GM19238 (cell line): Measurements from ENCODE around the gene CDH13.

Experiments
- DNase-seq: peaks from one replicate; pipeline ENCODE4 v3.0.0; 2011; ENCODE audit warnings: low spot score; ENCODE audit not compliant: insufficient read length

The CDH13 gene

DNA sequence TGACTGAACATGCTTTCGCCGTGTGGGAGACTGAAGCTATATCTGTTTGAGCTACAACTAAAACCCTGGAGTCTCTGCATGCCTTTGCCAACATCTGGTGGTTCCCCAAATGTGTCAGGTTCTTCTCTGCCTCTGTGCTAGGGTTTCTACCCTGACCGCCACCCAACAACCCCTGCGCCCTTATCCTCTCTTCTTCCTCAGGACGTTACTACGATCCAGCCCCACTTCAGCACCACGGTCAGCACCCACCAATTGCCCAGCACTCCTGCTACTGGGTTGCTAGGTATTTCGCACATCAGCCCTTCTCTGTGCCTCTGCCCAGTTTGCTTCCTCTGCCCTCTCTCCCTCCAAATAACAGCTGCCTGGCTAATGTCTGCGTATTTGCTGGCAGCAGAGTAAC, 1074.7 kb downstream of the CDH13 start:
- DNase-seq: no peak

GRCh38 chr16:83704656-83705055, 1077.9 kb downstream of the CDH13 start:
- no peak for DNase-seq

GRCh38 chr16:83705856-83706255, 1079.1 kb downstream of the CDH13 start:
- no peak for DNase-seq

DNA sequence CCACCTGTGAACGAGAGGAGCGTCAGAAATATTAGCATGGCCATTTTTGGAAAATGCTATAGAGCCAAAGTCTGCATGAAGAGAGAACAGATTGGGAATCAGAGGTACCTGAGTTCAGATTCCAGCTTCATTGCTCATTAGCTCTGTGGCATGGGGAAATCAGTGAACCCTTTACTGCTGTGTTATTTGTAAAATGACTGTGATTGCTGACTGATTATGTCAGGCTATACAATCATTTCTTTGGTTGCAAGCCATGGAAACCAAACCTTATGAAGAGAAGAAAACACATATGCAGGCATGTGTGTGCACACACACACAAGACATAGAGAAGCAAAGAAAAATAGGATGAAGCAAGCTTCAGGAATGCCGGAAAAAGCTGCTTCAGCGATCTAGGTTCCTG, 1079.6 kb downstream of the CDH13 start:
- no peak for DNase-seq

DNA sequence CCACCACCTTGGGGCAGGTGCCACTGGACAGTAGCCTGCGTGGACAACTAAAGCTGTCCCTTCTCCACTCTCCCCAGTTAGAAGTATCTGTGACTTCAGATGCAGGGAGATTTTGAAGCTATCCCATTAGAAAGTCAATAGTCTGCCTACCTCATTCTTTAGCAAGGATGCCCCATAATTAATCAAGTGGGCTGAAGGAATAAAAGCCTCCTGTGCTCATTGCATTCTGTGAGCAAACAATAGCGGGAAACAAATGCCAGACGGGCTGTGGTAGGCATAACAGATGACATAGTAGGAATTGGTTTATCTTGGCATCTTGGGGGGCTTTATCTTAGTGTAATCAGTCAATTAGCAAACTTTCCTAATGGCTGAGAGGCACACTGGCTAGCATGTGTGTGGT, 1084.3 kb downstream of the CDH13 start:
- no peak for DNase-seq

- DNase-seq: no peak
Observed at GRCh38 chr16:83713597-83713996, 1086.8 kb downstream of the CDH13 start.

- no peak for DNase-seq
Observed at GRCh38 chr16:83714286-83714685, 1087.5 kb downstream of the CDH13 start.

GRCh38 chr16:83715217-83715920, 1088.6 kb downstream of the CDH13 start:
- no peak for DNase-seq

DNA sequence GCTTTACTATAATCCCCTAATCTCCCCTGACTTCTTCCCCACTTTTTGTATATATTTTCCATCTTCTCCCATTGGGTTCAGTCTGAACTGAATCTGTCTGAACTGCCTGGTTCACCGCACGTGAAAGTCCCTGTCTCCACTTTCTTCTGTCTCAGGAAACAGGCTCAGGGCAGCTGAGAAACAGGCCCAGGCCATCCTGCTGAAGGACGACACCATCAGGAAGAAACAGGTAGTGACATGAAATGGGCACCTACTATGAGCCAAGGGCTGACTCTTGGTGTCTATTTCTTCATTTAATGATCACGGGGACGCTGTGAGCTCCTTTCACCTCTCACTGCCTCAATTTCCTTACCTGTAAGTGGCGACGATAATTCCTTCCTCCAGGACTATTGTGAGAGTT, 1090.5 kb downstream of the CDH13 start:
- no peak for DNase-seq

GRCh38 chr16:83717814-83718213, 1091.0 kb downstream of the CDH13 start:
- no peak for DNase-seq

DNA sequence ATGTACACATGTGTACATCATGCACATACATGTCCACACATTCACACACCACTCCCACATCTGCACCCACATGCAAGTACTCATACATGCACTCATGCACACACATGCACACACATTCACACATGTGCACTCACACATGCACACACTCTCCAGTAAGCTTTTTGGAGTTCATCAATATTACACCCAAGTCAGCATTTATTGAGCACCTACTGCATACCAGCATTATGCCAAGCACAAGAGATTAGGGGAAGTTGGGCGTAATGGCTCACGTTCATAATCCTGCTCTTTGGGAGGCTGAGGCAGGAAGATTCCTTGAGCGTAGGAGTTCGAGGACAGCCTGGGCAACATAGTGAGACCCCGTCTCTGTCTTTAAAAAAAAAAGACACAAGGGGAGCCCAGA, 1093.4 kb downstream of the CDH13 start:
- DNase-seq: no peak

DNA sequence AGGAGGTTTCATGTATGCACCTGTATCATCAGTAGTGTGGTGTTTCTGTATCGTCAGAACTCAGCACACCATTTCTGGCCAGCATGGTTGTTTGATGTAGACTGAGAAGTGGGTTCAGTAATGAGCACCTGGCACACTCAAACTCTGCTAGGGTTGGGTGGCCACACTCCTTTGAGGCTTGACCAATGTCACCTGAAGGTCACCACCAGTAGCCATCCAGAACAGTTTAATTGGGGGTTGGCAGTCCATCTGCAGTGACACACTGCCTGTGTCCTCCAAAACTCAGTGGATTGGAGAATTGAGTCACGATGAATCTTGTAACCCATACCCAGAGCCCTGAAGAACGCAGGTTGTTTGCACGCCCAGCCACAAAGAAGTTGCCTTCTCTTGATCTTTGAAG, 1094.2 kb downstream of the CDH13 start:
- no peak for DNase-seq

GRCh38 chr16:83721676-83722075, 1094.9 kb downstream of the CDH13 start:
- no peak for DNase-seq

- DNase-seq: no peak
Observed at GRCh38 chr16:83722456-83723183, 1095.9 kb downstream of the CDH13 start.

DNA sequence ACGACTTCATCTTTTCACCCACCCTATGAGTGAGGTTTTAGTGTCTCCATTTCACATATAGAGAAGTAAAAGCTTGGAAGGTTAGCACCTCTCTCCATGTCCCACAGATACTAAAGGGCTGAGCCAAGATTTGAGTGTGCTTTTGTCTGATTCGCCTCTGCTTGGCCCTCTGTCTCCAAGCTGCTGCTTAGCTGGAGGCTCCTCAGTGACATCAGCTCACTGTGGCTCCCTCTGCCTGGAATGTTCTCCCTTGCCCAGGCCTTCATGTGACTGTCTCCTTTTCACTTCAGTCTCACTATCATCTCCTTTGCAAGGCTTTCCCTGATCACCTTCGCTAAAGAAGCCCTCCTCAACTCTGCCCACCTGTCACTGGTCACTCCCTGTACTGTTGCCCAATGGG, 1096.5 kb downstream of the CDH13 start:
- DNase-seq: no peak

- no peak for DNase-seq
Observed at GRCh38 chr16:83723901-83724300, 1097.1 kb downstream of the CDH13 start.

- no peak for DNase-seq
Observed at GRCh38 chr16:83724585-83724984, 1097.8 kb downstream of the CDH13 start.

DNA sequence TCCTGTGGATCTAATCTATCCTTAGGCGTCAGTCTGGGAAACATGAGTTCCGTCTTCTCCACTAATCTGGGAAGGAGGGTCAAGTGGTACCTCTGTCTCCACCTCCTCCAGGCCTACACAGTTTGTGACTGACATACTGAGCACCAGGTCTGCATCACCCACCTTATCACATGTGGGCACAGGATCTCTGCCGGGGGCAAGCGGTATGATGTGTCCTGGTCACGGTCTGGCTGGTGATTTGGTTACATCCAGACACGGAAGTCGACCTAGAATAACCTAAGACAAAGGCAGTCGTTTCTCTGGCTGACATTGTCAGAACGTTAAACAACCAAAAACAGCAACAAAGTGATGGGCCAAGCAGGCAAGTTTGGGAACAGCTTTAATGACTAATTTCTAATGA, 1098.5 kb downstream of the CDH13 start:
- DNase-seq: no peak

DNA sequence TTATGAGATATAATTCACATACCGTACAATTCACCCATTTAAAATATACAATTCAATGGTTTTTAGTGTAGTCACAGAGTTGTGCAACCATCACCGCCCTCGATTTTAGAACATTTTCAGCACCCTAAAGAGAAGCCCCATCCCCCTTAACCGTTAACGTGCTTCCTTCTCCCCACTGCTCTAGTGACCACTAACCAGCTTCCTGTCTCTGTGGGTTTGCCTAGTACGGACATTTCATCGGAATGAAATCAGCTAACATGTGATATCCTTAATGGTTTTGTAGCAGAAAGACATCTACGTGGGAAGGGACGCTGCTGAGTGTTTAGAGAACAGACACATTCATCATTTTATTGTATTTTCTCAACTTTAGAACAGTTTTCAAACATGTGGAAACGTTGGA, 1100.2 kb downstream of the CDH13 start:
- DNase-seq: no peak

- DNase-seq: no peak
Observed at GRCh38 chr16:83727751-83728352, 1101.1 kb downstream of the CDH13 start.

DNA sequence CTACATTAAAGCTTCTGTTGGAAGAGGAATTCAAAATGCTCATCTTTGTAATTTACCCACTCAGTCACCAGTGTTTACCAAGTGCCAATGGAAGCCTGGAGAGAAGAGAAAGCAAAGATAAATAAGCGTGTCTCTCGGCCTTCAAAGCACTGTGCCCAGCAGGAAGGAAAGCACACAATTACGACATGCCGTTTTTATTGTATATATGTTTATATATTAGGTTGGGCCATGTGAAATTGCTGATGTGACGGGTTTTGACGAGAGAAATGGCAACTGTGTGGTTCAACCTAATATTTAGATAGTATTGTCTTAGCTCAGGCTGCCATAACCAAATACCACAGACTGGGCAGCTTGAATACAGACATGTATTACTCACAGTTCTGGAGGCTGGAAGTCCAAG, 1101.7 kb downstream of the CDH13 start:
- no peak for DNase-seq

DNA sequence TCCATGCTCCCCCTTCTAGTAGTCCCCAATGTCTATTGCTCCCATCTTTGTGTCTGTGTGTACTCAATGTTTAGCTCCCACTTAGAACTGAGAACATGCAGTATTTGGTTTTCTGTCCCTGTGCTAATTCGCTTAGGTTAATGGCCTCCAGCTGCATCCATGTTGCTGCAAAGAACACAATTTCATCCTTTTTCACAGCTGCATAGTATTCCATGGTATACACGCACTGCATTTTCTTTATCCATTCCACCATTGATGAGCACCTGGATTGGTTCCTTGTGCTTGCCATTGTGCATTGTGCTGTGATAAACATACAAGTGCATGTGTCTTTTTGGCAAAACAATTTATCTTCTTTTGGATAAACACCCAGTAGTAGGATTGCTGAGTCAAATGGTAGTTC, 1104.0 kb downstream of the CDH13 start:
- DNase-seq: no peak

- DNase-seq: no peak
Observed at GRCh38 chr16:83732536-83732935, 1105.8 kb downstream of the CDH13 start.
